Kidney epithelial cell (primary cell): ENCODE results near the gene ANXA11. TPM values are rescaled to one million over a fixed set of nuclear protein-coding genes. Genes with fewer than 3 reads are reported as not detected.
A peak's percentile ranks its signal among the peaks of the same experiment; 100 is the strongest.
"Not testable (repeated sequence)": the region's sequence is repeated elsewhere in the genome, so short reads cannot be mapped to it uniquely, and the experiment has no call there.

ENCODE experiments used
- DNase-seq: peaks from one replicate; pipeline ENCODE4 v3.0.0-alpha.2; 2010; ENCODE audit warnings: low read depth
- H3K27me3 ChIP-seq: 2 replicates; pipeline ENCODE4 v1.6.0; 2011; ENCODE audit warnings: low read length; ENCODE audit not compliant: control insufficient read depth, insufficient read depth
- H3K36me3 ChIP-seq: 2 replicates; pipeline ENCODE4 v1.5.1; 2011; ENCODE audit warnings: low read length; ENCODE audit not compliant: control insufficient read depth, insufficient read depth
- H3K4me3 ChIP-seq: 2 replicates; pipeline ENCODE4 v1.5.1; 2011; ENCODE audit warnings: low read depth, mild to moderate bottlenecking, control low read depth, low read length
- CTCF ChIP-seq: IDR thresholded peaks from 2 replicates; pipeline ENCODE4 v1.5.1; 2011; ENCODE audit warnings: mild to moderate bottlenecking, moderate library complexity, low read length, control low read depth, inconsistent platforms; ENCODE audit not compliant: insufficient read depth, poor library complexity, severe bottlenecking
- total RNA-seq: library from RNA; depleted of rRNA; stranded (reverse); fragments of >200 nt; gene quantifications from 2 replicates; pipeline ENCODE4 v1.2.3, GENCODE V29; 2015

Gene ANXA11
- 182 and 199 TPM in 2 replicates for total RNA-seq

DNA sequence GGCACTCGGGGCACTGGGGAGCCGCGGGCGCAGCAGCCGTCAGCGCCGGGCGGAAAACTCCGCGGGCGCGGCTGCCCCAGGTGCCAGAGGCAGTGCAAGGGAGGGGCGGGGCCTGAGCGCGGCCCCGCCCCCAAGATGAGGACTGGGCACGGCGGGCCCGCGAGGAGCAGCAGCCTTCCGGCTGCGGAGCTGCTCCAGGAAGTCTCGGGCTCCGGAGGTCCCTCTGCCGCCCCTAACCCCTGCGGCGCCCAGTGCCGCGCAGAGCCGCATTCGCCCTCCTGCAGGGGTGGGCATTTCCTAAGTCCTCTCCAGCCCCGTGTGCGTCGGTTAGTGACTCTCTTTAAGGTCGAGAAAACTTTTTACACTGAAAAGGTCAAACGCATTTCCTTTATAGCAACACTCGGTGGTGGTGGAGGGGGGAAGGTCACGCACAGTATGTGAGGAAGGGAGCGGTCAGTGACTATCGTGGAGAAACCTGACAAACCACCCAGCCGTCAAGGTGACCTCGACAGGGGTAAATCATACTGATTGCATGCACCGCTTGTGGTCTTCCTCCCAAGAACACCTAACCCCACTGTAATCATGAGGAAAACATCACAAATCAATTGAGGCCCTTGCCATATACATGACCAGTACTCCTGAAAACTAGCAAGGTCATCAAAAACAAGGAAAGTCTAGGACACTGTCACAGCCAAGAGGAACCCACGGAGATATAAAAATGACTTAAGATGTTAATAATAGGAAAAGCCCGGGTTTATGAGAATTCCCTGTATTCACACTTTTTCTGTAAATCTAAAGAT is at the start of gene ANXA11:
Gene ANXA11 (minus strand): TSS at position 61 of the 800 bp plus-strand sequence. CDS start 32,676 bp downstream, outside the sequence.
- H3K36me3 ChIP-seq: no peaks in the 10 kb centered on the region
- no peak for DNase-seq
- no peaks in the 10 kb centered on the region for H3K27me3 ChIP-seq
- TF ChIP-seq CTCF: no peak
- H3K4me3 ChIP-seq: peak within 1 kb of the TSS; percentile 81

DNA sequence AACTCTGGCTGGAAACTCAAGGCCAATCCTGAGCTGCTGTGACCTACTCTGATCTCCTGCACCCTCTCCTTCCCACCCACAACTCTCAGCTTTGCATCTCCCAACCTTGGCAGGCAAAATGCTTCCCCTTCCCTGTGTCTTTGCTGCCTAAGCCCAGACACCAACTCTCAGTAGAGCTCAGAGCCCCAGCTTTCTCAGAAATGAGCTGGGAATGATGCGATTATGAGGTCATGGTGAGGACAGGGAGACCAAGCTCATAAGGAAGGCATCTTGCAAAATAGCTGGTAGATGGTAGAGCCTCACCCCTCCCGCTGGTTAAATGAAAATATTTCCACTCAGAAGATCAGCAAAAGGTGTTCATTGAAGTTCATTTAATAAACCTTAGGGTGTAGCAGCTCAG is 49.4 kb upstream of the ANXA11 start:
- H3K27me3 ChIP-seq, DNase-seq, H3K4me3 ChIP-seq, H3K36me3 ChIP-seq: not testable (repeated sequence)

- not testable (repeated sequence) for H3K27me3 ChIP-seq, H3K36me3 ChIP-seq
These were observed 48.6 kb upstream of the ANXA11 start for GRCh38 chr10:80253963-80254271.

GRCh38 chr10:80253266-80253962 is 48.1 kb upstream of the ANXA11 start:
- no peak for TF ChIP-seq CTCF
- no peaks in the 10 kb centered on the region for H3K36me3 ChIP-seq
- no peak for DNase-seq
- H3K27me3 ChIP-seq: peaks cover 5% of the 10 kb centered on the region
- no peak overlapping the region for H3K4me3 ChIP-seq

More at GRCh38 chr10:80253963-80254271, 48.6 kb upstream of the ANXA11 start:
- DNase-seq, H3K4me3 ChIP-seq: not testable (repeated sequence)

- Histone ChIP-seq H3K36me3 (no peaks in the 10 kb centered on the region), H3K4me3 (no peak overlapping the region), H3K27me3 (peaks cover 5% of the 10 kb centered on the region)
- no peak for TF ChIP-seq CTCF
- no peak for DNase-seq
These were observed 47.1 kb upstream of the ANXA11 start for GRCh38 chr10:80252296-80252887.

DNA sequence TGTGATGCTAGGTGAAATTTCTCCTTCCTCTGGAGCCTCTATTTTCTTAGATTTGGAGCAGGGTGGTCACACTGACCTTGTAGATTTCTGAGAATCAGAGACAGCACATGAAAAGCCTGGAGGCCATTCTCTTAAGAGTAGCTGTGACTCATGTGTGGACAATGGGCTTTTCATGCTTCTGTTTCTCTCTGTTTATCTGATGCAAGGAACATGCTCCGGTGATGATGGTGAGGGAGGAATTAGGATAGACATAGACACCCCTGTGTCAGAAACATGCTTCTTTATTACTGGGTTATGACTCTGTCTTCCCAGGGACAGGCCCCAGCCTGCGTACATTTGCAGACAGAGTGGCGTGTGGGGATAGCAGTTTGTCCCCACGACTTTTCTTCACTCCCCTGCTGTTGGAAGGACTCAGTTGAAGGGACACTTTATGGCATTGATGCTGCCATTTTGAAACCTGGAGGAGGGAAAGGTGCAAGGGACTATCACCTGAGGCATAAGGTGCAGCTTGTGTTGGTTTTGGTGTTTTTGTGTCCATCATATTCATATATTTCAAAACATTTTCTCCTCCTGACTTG is 46.5 kb upstream of the ANXA11 start:
- not testable (repeated sequence) for H3K27me3 ChIP-seq, DNase-seq, H3K36me3 ChIP-seq, H3K4me3 ChIP-seq

GRCh38 chr10:80250399-80250798 is 45.1 kb upstream of the ANXA11 start:
- H3K36me3 ChIP-seq, H3K27me3 ChIP-seq, DNase-seq, H3K4me3 ChIP-seq: not testable (repeated sequence)

DNA sequence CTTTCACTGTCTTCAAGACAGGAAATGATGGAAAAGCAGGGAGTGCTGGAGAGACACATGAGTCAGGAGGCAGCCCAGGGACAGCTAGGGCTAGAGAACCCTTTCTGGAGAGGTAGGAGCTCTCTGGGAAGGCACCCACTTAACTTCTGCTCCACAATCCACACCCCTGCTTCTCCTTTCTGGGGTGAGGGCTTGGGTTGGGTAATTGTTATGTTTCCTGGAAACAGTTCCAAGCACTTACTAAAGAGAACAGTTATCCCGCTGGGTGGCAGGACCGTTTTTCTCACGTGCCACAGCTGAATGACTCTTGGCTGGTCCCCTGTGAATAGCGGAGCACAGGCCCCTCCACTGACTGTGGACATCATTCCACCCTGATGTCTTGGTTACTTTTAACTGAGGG is 44.6 kb upstream of the ANXA11 start:
- not testable (repeated sequence) for DNase-seq, H3K36me3 ChIP-seq, H3K27me3 ChIP-seq, H3K4me3 ChIP-seq

DNA sequence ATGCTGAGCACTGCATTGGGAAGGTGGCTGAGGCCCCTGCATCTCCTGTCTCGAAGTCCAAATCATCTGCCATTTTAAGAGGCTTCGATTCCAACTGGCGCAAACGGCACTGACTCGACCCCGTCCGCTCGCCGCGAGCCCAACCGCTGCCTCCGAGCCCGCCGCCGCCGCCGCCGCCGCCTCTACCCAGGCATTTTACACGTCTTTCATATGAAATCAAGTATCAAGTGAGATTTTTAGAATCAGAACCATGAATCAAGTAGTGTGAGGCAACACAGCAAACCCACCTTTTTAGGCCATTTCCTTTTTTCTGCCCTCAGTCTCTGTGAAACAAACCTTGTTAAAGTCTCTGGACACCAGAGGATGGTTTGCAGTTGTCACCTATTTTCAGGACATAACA is 42.3 kb upstream of the ANXA11 start:
- H3K36me3 ChIP-seq, H3K4me3 ChIP-seq, DNase-seq, H3K27me3 ChIP-seq: not testable (repeated sequence)

- DNase-seq, H3K4me3 ChIP-seq, H3K36me3 ChIP-seq, H3K27me3 ChIP-seq: not testable (repeated sequence)
These were observed 39.0 kb upstream of the ANXA11 start for GRCh38 chr10:80244371-80244770.

GRCh38 chr10:80242341-80242740 is 37.0 kb upstream of the ANXA11 start:
- not testable (repeated sequence) for H3K4me3 ChIP-seq, DNase-seq, H3K36me3 ChIP-seq, H3K27me3 ChIP-seq
